ENCODE data around the gene UBIAD1. TPM values are rescaled to one million over a fixed set of nuclear protein-coding genes. Genes with fewer than 3 reads are reported as not detected.

The UBIAD1 gene
- total and polyA plus RNA-seq, 2 donors (not counting 3 experiments of a cell fraction or from before 2014, with no cell fraction given), result 12.7 to 17.8 TPM

GRCh38 chr1:11309385-11309784 lies 36.4 kb downstream of the UBIAD1 start:
- Histone ChIP-seq H3K9me3 (replicated peaks; ENCODE audit: control insufficient read depth, insufficient read depth, low read length) (no peaks in the 10 kb centered on the region), H3K27me3 (ENCODE audit: control insufficient read depth in 2 of 2, insufficient read depth in 2 of 2, low read length in 2 of 2) (peaks cover 2% of the 10 kb centered on the region in 2 experiments), H3K9ac (replicated peaks; ENCODE audit: extremely low read depth, insufficient read depth, low read length) (no peak overlapping the region), H4K20me1 (replicated peaks; ENCODE audit: control insufficient read depth, extremely low read depth, insufficient read depth, low read length) (no peaks in the 10 kb centered on the region), H3K79me2 (ENCODE audit: control insufficient read depth, insufficient read depth, low read length) (no peaks in the 10 kb centered on the region), H3K4me1 (ENCODE audit: control insufficient read depth, extremely low read depth, insufficient read depth, low read length) (no peaks in the 10 kb centered on the region), H3K4me2 (ENCODE audit: insufficient read depth, low read length) (no peak overlapping the region), H3K4me3 (replicated peaks in 1 of 3; ENCODE audit: insufficient read depth in 1 of 3, low read depth in 1 of 3, low read length in 3 of 3) (no peak overlapping the region), H2AFZ (ENCODE audit: low read depth, low read length) (no peak overlapping the region), H3K27ac (ENCODE audit: insufficient read depth, low read depth, low read length) (no peak overlapping the region), H3K36me3 (ENCODE audit: control insufficient read depth in 2 of 2, extremely low read depth in 1 of 2, insufficient read depth in 2 of 2, low read length in 2 of 2) (no peaks in the 10 kb centered on the region), H3K9me1 (replicated peaks; ENCODE audit: control insufficient read depth, extremely low read depth, insufficient read depth, low read length) (no peaks in the 10 kb centered on the region)
- TF ChIP-seq GATA2 (IDR thresholded peaks at IDR 0.05; ENCODE audit: insufficient read depth, insufficient read length, low read depth, low read length) (no peak), POLR2A (IDR thresholded peaks at IDR 0.05; ENCODE audit: low read depth, low read length) (no peak), MYC (IDR thresholded peaks at IDR 0.05; ENCODE audit: low read depth, low read length) (no peak), FOS (IDR thresholded peaks at IDR 0.05; ENCODE audit: borderline replicate concordance, insufficient read depth, low read length) (no peak), EZH2 (IDR thresholded peaks at IDR 0.05; ENCODE audit: borderline replicate concordance, low read depth, low read length, severe bottlenecking) (no peak)
- TF ChIP-seq, protein P1, sequence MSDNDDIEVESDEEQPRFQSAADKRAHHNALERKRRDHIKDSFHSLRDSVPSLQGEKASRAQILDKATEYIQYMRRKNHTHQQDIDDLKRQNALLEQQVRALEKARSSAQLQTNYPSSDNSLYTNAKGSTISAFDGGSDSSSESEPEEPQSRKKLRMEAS (IDR thresholded peaks at IDR 0.05; ENCODE audit: insufficient read depth, insufficient read length), result no peak
- TF ChIP-seq, protein P2, sequence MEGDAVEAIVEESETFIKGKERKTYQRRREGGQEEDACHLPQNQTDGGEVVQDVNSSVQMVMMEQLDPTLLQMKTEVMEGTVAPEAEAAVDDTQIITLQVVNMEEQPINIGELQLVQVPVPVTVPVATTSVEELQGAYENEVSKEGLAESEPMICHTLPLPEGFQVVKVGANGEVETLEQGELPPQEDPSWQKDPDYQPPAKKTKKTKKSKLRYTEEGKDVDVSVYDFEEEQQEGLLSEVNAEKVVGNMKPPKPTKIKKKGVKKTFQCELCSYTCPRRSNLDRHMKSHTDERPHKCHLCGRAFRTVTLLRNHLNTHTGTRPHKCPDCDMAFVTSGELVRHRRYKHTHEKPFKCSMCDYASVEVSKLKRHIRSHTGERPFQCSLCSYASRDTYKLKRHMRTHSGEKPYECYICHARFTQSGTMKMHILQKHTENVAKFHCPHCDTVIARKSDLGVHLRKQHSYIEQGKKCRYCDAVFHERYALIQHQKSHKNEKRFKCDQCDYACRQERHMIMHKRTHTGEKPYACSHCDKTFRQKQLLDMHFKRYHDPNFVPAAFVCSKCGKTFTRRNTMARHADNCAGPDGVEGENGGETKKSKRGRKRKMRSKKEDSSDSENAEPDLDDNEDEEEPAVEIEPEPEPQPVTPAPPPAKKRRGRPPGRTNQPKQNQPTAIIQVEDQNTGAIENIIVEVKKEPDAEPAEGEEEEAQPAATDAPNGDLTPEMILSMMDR (IDR thresholded peaks at IDR 0.05; ENCODE audit: extremely low read depth in 1 of 2, insufficient read depth in 1 of 2, low read depth in 1 of 2, low read length in 2 of 2), result no peak
- ChIA-PET CTCF (no interaction called here), POLR2A (no interaction called here)
- no TSS peak for BruUV-seq (replicated peaks)
- FAIRE-seq, result no peak
- DNase-seq (ENCODE audit: low read depth, low spot score), result no peak
- intact Hi-C loops (cut with micrococcal nuclease), result no loop called here
- dilution Hi-C loops (cut with MboI; ENCODE audit: extremely low pct_ligation_motif_present, low sequenced_read_pairs), result no loop called here
